Suprapubic skin (tissue), 4 donors: ENCODE results near the gene IARS1. TPM values are rescaled to one million over a fixed set of nuclear protein-coding genes. Genes with fewer than 3 reads are reported as not detected.

Source experiments
- DNase-seq, 2 donors: peaks; one replicate each; pipeline ENCODE4 v3.0.0-alpha.2; 2019; ENCODE audit warnings: low spot score in 2 of 2
- H3K27ac ChIP-seq: fragments of 200-600 bp; sonication (generic); one replicate; pipeline ENCODE4 v1.5.1; 2019
- H3K27me3 ChIP-seq: fragments of 200-600 bp; sonication (generic); one replicate; pipeline ENCODE4 v1.5.1; 2019
- H3K36me3 ChIP-seq: fragments of 200-600 bp; sonication (generic); one replicate; pipeline ENCODE4 v1.5.1; 2019
- H3K4me1 ChIP-seq: fragments of 200-600 bp; sonication (generic); one replicate; pipeline ENCODE4 v1.5.1; 2019
- H3K4me3 ChIP-seq: fragments of 200-600 bp; sonication (generic); one replicate; pipeline ENCODE4 v1.5.1; 2019; ENCODE audit warnings: mild to moderate bottlenecking
- H3K9me3 ChIP-seq: fragments of 200-600 bp; sonication (generic); one replicate; pipeline ENCODE4 v1.5.1; 2019
- CTCF ChIP-seq, 2 donors: fragments of 200-600 bp in 1 of 2; fragments of 450-650 bp in 1 of 2; sonication (generic) in 1 of 2; IDR thresholded peaks; one replicate each; pipeline ENCODE4 v1.5.1; 2016 to 2019; ENCODE audit warnings: antibody characterized with exemption in 2 of 2, mild to moderate bottlenecking in 1 of 2, moderate library complexity in 1 of 2
- EP300 ChIP-seq: sonication (generic); formaldehyde crosslinking; IDR thresholded peaks from one replicate; pipeline ENCODE4 v1.6.1; 2017; ENCODE audit warnings: antibody characterized with exemption
- POLR2A ChIP-seq, 2 donors: fragments of 450-650 bp; IDR thresholded peaks; one replicate each; pipeline ENCODE4 v1.6.1; 2017; ENCODE audit warnings: antibody characterized with exemption in 2 of 2, mild to moderate bottlenecking in 2 of 2, moderate library complexity in 2 of 2
- POLR2AphosphoS5 ChIP-seq, 3 donors: sonication (generic); formaldehyde crosslinking; IDR thresholded peaks; one replicate each; pipeline ENCODE4 v1.6.1; 2017; ENCODE audit warnings: antibody characterized with exemption in 3 of 3
- WGBS: methylation state at CpG from one replicate; pipeline ENCODE4 v1.1.5; 2018; 5-methylcytosine and 5-hydroxymethylcytosine counted together
- total RNA-seq, 4 donors: library from RNA; depleted of rRNA; stranded (reverse); fragments of >200 nt; gene quantifications; one replicate each; pipeline ENCODE4 v1.1.0, GENCODE V29; 2016

Gene IARS1
- total RNA-seq, 4 donors from 2014 or later = 58.8 to 152 (median 80.0) TPM

GRCh38 chr9:92265154-92265553 lies 28.3 kb downstream of the IARS1 start:
- no peak overlapping the region for H3K4me3 ChIP-seq
- H3K27ac ChIP-seq = no peak overlapping the region
- TF ChIP-seq EP300 = no peak
- TF ChIP-seq CTCF (IDR thresholded peaks at IDR 0.05) = no peak
- TF ChIP-seq POLR2A (IDR thresholded peaks at IDR 0.05) = no peak
- TF ChIP-seq POLR2AphosphoS5 (IDR thresholded peaks at IDR 0.05) = no peak
- H3K9me3 ChIP-seq = no peaks in the 10 kb centered on the region
- WGBS = 98% methylated on average over 3 of the region's 3 CpGs
- DNase-seq = no peak
- H3K4me1 ChIP-seq = no peaks in the 10 kb centered on the region
- H3K27me3 ChIP-seq = no peaks in the 10 kb centered on the region
- peaks cover 100% of the 10 kb centered on the region for H3K36me3 ChIP-seq

GRCh38 chr9:92263131-92263530 lies 30.4 kb downstream of the IARS1 start:
- DNase-seq = no peak
- no peaks in the 10 kb centered on the region for H3K9me3 ChIP-seq
- H3K36me3 ChIP-seq = peaks cover 100% of the 10 kb centered on the region
- 40% methylated on average over 1 of the region's 1 CpG for WGBS
- no peaks in the 10 kb centered on the region for H3K4me1 ChIP-seq
- TF ChIP-seq POLR2AphosphoS5 (IDR thresholded peaks at IDR 0.05) (no peak), CTCF (IDR thresholded peaks at IDR 0.05) (no peak), POLR2A (IDR thresholded peaks at IDR 0.05) (no peak), EP300 (no peak)
- H3K27ac ChIP-seq = no peak overlapping the region
- H3K4me3 ChIP-seq = no peak overlapping the region
- H3K27me3 ChIP-seq = no peaks in the 10 kb centered on the region

- peaks cover 100% of the 10 kb centered on the region for H3K36me3 ChIP-seq
- DNase-seq = no peak
- 93% methylated on average over 2 of the region's 2 CpGs for WGBS
Measured at GRCh38 chr9:92257327-92257726, 36.2 kb downstream of the IARS1 start.

GRCh38 chr9:92254381-92255337 lies 38.8 kb downstream of the IARS1 start:
- H3K27ac ChIP-seq = no peak overlapping the region
- DNase-seq = no peak
- no peaks in the 10 kb centered on the region for H3K4me1 ChIP-seq
- WGBS = 87% methylated on average over 17 of the region's 19 CpGs
- TF ChIP-seq POLR2A (IDR thresholded peaks at IDR 0.05) (no peak), CTCF (IDR thresholded peaks at IDR 0.05) (no peak), EP300 (no peak), POLR2AphosphoS5 (IDR thresholded peaks at IDR 0.05) (no peak)
- H3K36me3 ChIP-seq = peaks cover 100% of the 10 kb centered on the region
- H3K27me3 ChIP-seq = no peaks in the 10 kb centered on the region
- no peaks in the 10 kb centered on the region for H3K9me3 ChIP-seq
- no peak overlapping the region for H3K4me3 ChIP-seq

More at GRCh38 chr9:92257327-92257726, 36.2 kb downstream of the IARS1 start:
- Histone ChIP-seq H3K4me1 (no peaks in the 10 kb centered on the region), H3K27me3 (no peaks in the 10 kb centered on the region), H3K9me3 (no peaks in the 10 kb centered on the region), H3K27ac (no peak overlapping the region), H3K4me3 (no peak overlapping the region)
- no peak for TF ChIP-seq POLR2A (IDR thresholded peaks at IDR 0.05)
- TF ChIP-seq EP300 = no peak
- no peak for TF ChIP-seq CTCF (IDR thresholded peaks at IDR 0.05)
- TF ChIP-seq POLR2AphosphoS5 (IDR thresholded peaks at IDR 0.05) = no peak

GRCh38 chr9:92253656-92254055 lies 39.8 kb downstream of the IARS1 start:
- no peaks in the 10 kb centered on the region for H3K9me3 ChIP-seq
- no peak overlapping the region for H3K4me3 ChIP-seq
- H3K27ac ChIP-seq = no peak overlapping the region
- no peak for TF ChIP-seq EP300
- TF ChIP-seq CTCF (IDR thresholded peaks at IDR 0.05) = no peak
- no peak for TF ChIP-seq POLR2AphosphoS5 (IDR thresholded peaks at IDR 0.05)
- TF ChIP-seq POLR2A (IDR thresholded peaks at IDR 0.05) = no peak
- no peaks in the 10 kb centered on the region for H3K27me3 ChIP-seq
- WGBS = 73% methylated on average over 4 of the region's 4 CpGs
- no peak for DNase-seq
- H3K36me3 ChIP-seq = peaks cover 98% of the 10 kb centered on the region
- H3K4me1 ChIP-seq = no peaks in the 10 kb centered on the region
